Measurements from ENCODE around the gene PCMT1. TPM values are rescaled to one million over a fixed set of nuclear protein-coding genes. Genes with fewer than 3 reads are reported as not detected.
A peak's percentile ranks its signal among the peaks of the same experiment; 100 is the strongest.

Gene PCMT1
- total RNA-seq, 1 donor from 2014 or later: 63.7 TPM

DNA sequence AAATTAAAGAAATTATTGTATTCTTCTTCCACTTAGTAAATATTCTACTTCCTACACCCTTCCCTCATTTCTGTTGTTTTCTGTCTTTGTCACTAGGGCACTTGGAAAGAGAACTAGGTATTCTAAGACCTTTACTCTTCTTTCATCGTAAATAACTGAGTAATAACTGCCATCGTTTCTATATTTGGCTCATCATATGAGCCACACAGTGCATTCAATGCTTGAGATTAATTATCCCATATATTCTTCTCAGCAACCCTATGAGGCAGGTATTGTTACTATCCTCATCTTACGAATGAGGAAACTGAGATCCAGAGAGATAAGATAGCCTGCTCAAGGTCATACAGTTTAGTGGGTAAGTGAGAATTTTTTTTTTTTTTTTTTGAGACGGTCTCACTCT, 75.8 kb downstream of the PCMT1 start:
- Histone ChIP-seq H3K27ac (no peak overlapping the region), H3K9me3 (no peaks in the 10 kb centered on the region), H3K36me3 (peaks cover 48% of the 10 kb centered on the region), H3K4me1 (no peaks in the 10 kb centered on the region), H3K4me3 (no peak overlapping the region), H3K27me3 (ENCODE audit: low read depth) (no peaks in the 10 kb centered on the region)
- intact Hi-C loops (cut with DNase I): no loop called here
- ATAC-seq (no peak), DNase-seq (no peak)
- TF ChIP-seq, protein P1, sequence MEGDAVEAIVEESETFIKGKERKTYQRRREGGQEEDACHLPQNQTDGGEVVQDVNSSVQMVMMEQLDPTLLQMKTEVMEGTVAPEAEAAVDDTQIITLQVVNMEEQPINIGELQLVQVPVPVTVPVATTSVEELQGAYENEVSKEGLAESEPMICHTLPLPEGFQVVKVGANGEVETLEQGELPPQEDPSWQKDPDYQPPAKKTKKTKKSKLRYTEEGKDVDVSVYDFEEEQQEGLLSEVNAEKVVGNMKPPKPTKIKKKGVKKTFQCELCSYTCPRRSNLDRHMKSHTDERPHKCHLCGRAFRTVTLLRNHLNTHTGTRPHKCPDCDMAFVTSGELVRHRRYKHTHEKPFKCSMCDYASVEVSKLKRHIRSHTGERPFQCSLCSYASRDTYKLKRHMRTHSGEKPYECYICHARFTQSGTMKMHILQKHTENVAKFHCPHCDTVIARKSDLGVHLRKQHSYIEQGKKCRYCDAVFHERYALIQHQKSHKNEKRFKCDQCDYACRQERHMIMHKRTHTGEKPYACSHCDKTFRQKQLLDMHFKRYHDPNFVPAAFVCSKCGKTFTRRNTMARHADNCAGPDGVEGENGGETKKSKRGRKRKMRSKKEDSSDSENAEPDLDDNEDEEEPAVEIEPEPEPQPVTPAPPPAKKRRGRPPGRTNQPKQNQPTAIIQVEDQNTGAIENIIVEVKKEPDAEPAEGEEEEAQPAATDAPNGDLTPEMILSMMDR (IDR thresholded peaks at IDR 0.05): no peak

DNA sequence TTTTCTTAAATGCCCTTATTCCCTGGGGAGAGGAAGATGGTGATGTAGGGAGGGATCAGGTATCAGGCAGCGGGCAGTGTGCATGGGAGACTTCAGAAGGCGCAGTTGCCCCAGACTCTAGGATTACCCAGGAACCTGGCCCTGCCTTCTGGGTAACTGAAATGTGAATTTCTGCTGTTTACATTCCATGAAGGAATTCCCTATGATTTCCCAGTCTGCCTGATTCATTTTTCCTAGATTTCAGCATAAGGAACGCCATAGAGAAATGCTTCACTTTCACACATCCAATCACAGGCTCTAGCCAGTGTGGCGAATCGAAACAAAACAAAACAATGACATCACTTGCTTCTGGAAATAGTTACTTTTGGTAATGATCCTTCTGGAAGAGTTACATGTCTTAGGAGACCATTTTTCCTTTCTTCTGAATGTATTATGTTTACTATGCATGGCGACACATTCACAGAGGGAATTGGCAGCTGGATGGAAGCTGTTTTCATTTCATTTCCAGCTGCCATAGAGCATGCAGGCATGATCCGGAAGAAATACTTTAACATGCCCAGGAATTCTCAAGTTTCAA, 81.3 kb downstream of the PCMT1 start:
- Histone ChIP-seq H3K27ac (no peak overlapping the region), H3K36me3 (peaks cover 26% of the 10 kb centered on the region), H3K9me3 (no peaks in the 10 kb centered on the region), H3K27me3 (ENCODE audit: low read depth) (no peaks in the 10 kb centered on the region), H3K4me1 (no peaks in the 10 kb centered on the region), H3K4me3 (no peak overlapping the region)
- intact Hi-C loops (cut with DNase I): loop anchor here (10.0 kb wide), 1 partner anchor 94 kb away; the partner anchor contains the start of gene RAET1G
- ATAC-seq (no peak), DNase-seq (no peak)
- TF ChIP-seq, protein P1 (IDR thresholded peaks at IDR 0.05): no peak

DNA sequence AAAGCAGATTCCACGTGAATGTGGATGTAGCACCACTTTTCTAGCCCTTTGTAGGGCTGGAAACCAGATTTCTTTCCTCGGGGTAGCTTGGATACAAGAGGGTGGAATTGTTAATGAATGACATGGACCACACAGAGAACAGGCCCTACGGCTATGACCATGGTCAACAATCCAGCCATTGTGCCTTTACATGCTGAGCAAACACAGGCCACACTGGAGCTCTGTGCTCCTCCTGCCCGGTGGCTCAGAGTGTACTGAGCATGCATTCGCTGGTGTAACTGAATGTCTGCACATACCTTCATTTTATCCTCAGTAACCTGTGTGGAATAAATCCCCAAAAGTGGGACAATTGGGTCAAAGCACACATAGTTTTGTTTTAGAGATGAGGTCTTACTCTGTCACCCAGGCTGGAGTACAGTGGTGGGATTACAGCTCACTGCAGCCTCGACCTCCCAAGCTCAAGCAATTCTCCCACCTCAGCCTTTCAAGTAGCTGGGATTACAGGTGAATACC, 81.8 kb downstream of the PCMT1 start:
- no peak for DNase-seq
- H3K27ac ChIP-seq: no peak overlapping the region
- H3K36me3 ChIP-seq: peaks cover 26% of the 10 kb centered on the region
- no peak for ATAC-seq
- no peak overlapping the region for H3K4me3 ChIP-seq
- no peaks in the 10 kb centered on the region for H3K27me3 ChIP-seq (ENCODE audit: low read depth)
- intact Hi-C loops (cut with DNase I): loop anchor here (10.0 kb wide), 1 partner anchor 93 kb away; the partner anchor contains the start of gene RAET1G
- no peaks in the 10 kb centered on the region for H3K9me3 ChIP-seq
- no peaks in the 10 kb centered on the region for H3K4me1 ChIP-seq
- TF ChIP-seq, protein P1 (IDR thresholded peaks at IDR 0.05): no peak

DNA sequence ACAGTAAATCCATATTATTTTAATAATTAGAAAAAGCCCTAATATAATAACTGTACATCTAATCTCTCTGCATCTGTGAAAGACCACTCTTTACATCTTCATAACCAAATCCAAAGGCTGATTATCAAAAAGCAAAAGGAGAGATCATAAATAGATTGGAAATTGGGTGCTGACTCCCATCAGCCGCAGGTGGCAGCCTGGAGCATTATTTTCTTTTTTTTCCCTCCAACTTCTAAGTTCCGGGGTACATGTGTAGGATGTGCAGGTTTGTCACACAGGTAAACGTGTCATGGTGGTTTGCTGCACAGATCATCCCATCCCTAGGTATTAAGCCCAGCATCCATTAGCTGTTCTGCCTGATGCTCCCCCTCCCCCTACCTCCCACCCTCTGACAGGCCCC, 84.1 kb downstream of the PCMT1 start:
- Histone ChIP-seq H3K4me1 (no peaks in the 10 kb centered on the region), H3K4me3 (no peak overlapping the region), H3K27me3 (ENCODE audit: low read depth) (no peaks in the 10 kb centered on the region), H3K27ac (no peak overlapping the region), H3K9me3 (no peaks in the 10 kb centered on the region), H3K36me3 (peaks cover 27% of the 10 kb centered on the region)
- intact Hi-C loops (cut with DNase I): loop anchor here (10.0 kb wide), 1 partner anchor 91 kb away; the partner anchor contains the start of gene RAET1G
- TF ChIP-seq, protein P1 (IDR thresholded peaks at IDR 0.05): no peak
- DNase-seq (no peak), ATAC-seq (no peak)

DNA sequence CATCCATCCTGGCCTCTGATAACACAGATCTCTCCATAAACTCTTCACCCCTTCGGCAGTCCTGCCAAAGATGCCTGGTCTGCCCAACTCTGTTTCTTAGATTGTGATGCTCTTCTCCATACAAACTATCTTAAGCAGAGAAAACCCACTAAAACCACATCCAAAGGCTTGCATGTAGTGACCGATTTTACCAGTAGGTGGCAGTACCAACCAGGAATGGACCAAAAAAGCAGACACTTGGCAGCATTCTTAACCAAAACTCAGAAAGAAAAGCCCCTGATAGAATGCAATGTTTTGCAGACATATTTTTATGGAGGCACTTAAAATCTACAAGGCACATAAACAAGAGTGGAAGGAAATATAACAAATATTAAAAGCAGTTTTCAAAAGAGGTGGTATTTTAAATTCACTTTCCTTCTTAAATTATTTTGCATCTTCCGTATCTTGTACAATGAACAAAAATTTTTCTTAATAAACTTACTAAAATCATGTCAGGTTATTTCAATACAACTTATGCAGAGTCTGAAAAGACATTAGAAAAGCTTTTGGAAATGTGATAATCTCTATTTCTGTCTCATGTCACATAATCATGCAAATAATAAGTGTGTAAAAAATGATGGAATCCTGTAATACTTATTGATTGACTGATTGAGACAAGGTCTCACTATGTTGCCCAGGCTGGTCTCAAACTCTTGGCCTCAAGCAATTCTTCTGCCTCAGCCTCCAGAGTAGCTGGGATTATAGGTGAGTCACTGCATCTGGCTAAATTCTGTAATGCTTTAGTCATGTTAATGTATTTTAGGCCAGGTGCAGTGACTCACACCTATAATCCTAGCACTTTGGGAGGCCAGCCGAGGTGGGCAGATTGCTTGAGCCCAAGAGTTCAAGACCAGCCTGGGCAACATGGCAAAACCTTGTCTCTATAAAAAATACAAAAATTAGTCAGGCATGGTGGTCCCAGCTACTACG, 85.3 kb downstream of the PCMT1 start:
- DNase-seq: no peak
- no peaks in the 10 kb centered on the region for H3K4me1 ChIP-seq
- ATAC-seq: peak; percentile 70 to 72
- TF ChIP-seq, protein P1 (IDR thresholded peaks at IDR 0.05): peak; percentile 92
- H3K9me3 ChIP-seq: no peaks in the 10 kb centered on the region
- peaks cover 24% of the 10 kb centered on the region for H3K36me3 ChIP-seq
- H3K27ac ChIP-seq: no peak overlapping the region
- intact Hi-C loops (cut with DNase I): loop anchor here (10.0 kb wide), 1 partner anchor 90 kb away; the partner anchor contains the start of gene RAET1G
- H3K4me3 ChIP-seq: no peak overlapping the region
- no peaks in the 10 kb centered on the region for H3K27me3 ChIP-seq (ENCODE audit: low read depth)
